PC-3 (cell line): ENCODE measurements around the gene ALDH3B2. TPM values are rescaled to one million over a fixed set of nuclear protein-coding genes. Genes with fewer than 3 reads are reported as not detected.
A peak's percentile ranks its signal among the peaks of the same experiment; 100 is the strongest.

Experiments
- ATAC-seq: fragments of 200-7000 bp; cut with Tn5 transposase; 2 replicates; pipeline ENCODE4 v1.9.1; 2020; ENCODE audit warnings: mild to moderate bottlenecking, moderate library complexity
- BruUV-seq: library from RNA; stranded (reverse); fragments of 400-500 nt; replicated peaks from 2 replicates; lab custom pipeline; 2021; lab: Mats Ljungman, UMichigan
- CTCF ChIA-PET: fragments of 300-600 bp; sonication (Branson Sonifier 250); formaldehyde crosslinking; loops from one replicate; lab custom pipeline; 2022; ENCODE audit warnings: antibody characterized with exemption; lab: Charles Lee
- POLR2A ChIA-PET: fragments of 300-600 bp; sonication (Branson Sonifier 250); formaldehyde crosslinking; loops from one replicate; lab custom pipeline; 2022; ENCODE audit warnings: antibody characterized with exemption; ENCODE audit not compliant: unreplicated experiment; lab: Charles Lee
- DNase-seq: peaks from one replicate; pipeline ENCODE4 v3.0.0-alpha.2; 2015
- H2AFZ ChIP-seq: fragments of 300-600 bp; sonication (generic); 2 replicates; pipeline ENCODE4 v1.6.0; 2016; ENCODE audit warnings: antibody characterized with exemption, low read length
- H3F3A ChIP-seq: fragments of 300-600 bp; sonication (generic); one replicate; pipeline ENCODE4 v1.6.0; 2017; ENCODE audit warnings: antibody characterized with exemption, low read length, control low read depth, mild to moderate bottlenecking; ENCODE audit not compliant: unreplicated experiment
- H3K27ac ChIP-seq: fragments of 300-600 bp; sonication (generic); 2 replicates; pipeline ENCODE4 v1.5.1; 2016; ENCODE audit warnings: mild to moderate bottlenecking, low read length
- H3K27me3 ChIP-seq: fragments of 300-600 bp; sonication (generic); 2 replicates; pipeline ENCODE4 v1.6.1; 2016; ENCODE audit warnings: low read length, mixed read lengths
- H3K36me3 ChIP-seq: fragments of 300-600 bp; sonication (generic); 2 replicates; pipeline ENCODE4 v1.6.1; 2016; ENCODE audit warnings: low read depth, mixed run types, low read length, mixed read lengths
- H3K4me1 ChIP-seq: fragments of 300-600 bp; sonication (generic); 2 replicates; pipeline ENCODE4 v1.5.1; 2016; ENCODE audit warnings: low read length; ENCODE audit not compliant: insufficient read depth
- H3K4me2 ChIP-seq: fragments of 300-600 bp; sonication (generic); 2 replicates; pipeline ENCODE4 v1.6.0; 2016; ENCODE audit warnings: low read length
- H3K4me3 ChIP-seq: fragments of 300-600 bp; sonication (generic); 2 replicates; pipeline ENCODE4 v1.5.1; 2016; ENCODE audit warnings: mild to moderate bottlenecking, low read length, mixed read lengths
- H3K79me2 ChIP-seq: fragments of 300-600 bp; sonication (generic); 2 replicates; pipeline ENCODE4 v1.6.1; 2017; ENCODE audit warnings: low read length, mixed read lengths
- H3K9ac ChIP-seq: fragments of 300-600 bp; sonication (generic); 2 replicates; pipeline ENCODE4 v1.6.0; 2016; ENCODE audit warnings: mild to moderate bottlenecking, low read length
- H3K9me2 ChIP-seq: fragments of 300-600 bp; sonication (generic); replicated peaks from 2 replicates; pipeline ENCODE4 v1.6.1; 2016; ENCODE audit warnings: mixed run types, low read length, mixed read lengths
- H3K9me3 ChIP-seq: fragments of 300-600 bp; sonication (generic); 2 replicates; pipeline ENCODE4 v1.6.1; 2016; ENCODE audit warnings: low read length, mixed read lengths
- H4K20me1 ChIP-seq: fragments of 300-600 bp; sonication (generic); 2 replicates; pipeline ENCODE4 v1.6.1; 2016; ENCODE audit warnings: low read length, mixed read lengths
- EZH2 ChIP-seq: fragments of 300-600 bp; sonication (generic); IDR thresholded peaks from one replicate; pipeline ENCODE4 v1.6.1; 2017; ENCODE audit warnings: antibody characterized with exemption, mild to moderate bottlenecking, low read length; ENCODE audit not compliant: unreplicated experiment
- EZH2phosphoT487 ChIP-seq: fragments of 300-600 bp; sonication (generic); IDR thresholded peaks from 2 replicates; pipeline ENCODE4 v1.6.1; 2018; ENCODE audit warnings: mild to moderate bottlenecking, antibody characterized with exemption, low read length, borderline replicate concordance
- intact Hi-C: fragments of 100-400 bp; cut with micrococcal nuclease; formaldehyde crosslinking; loops from 2 replicates; pipeline ENCODE4 v1.9.0; 2023
- total RNA-seq: library from RNA; depleted of rRNA; stranded (reverse); fragments of >200 nt; gene quantifications from 2 replicates; pipeline ENCODE4 v1.2.3, GENCODE V29; 2014
- TF ChIP-seq, protein P1 (sequence below): fragments of 300-600 bp; sonication (generic); conservative IDR thresholded peaks from 2 replicates; pipeline ENCODE4 v1.5.1; 2017; ENCODE audit warnings: antibody characterized with exemption, low read depth, mild to moderate bottlenecking, low read length

The ALDH3B2 gene
- total RNA-seq, 1 experiment from 2014 or later = not detected

DNA sequence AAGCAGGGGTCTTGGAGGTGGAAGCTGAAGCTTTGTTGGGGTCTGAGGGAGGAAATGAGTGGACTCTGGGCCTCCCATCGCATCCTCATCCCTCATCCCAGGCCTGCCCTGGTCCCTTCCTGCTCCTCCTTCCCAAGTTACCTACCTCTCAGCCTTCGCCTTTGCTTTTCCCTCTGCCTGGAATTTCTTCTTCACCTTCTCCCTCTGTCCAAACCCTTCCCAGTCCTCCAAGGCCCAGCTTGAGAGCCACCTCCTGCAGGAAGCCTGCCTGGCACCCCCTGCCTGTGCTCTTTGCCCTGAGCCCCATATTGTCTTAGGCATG lies 42.6 kb downstream of the ALDH3B2 start:
- no peak overlapping the region for H3K27ac ChIP-seq
- ChIA-PET CTCF (no interaction called here), POLR2A (no interaction called here)
- peaks cover 18% of the 10 kb centered on the region for H3K4me1 ChIP-seq
- no TSS peak for BruUV-seq
- no peaks in the 10 kb centered on the region for H3K9me3 ChIP-seq
- H2AFZ ChIP-seq = no peak overlapping the region
- no peak overlapping the region for H3K4me2 ChIP-seq
- H3K27me3 ChIP-seq = no peaks in the 10 kb centered on the region
- no peak overlapping the region for H3K9ac ChIP-seq
- no peaks in the 10 kb centered on the region for H3K79me2 ChIP-seq
- DNase-seq (no peak), ATAC-seq (no peak)
- no peaks in the 10 kb centered on the region for H3K9me2 ChIP-seq
- no peaks in the 10 kb centered on the region for H3F3A ChIP-seq
- H3K4me3 ChIP-seq = no peak overlapping the region
- no peak for TF ChIP-seq EZH2phosphoT487
- TF ChIP-seq EZH2 = no peak
- TF ChIP-seq, protein P1, sequence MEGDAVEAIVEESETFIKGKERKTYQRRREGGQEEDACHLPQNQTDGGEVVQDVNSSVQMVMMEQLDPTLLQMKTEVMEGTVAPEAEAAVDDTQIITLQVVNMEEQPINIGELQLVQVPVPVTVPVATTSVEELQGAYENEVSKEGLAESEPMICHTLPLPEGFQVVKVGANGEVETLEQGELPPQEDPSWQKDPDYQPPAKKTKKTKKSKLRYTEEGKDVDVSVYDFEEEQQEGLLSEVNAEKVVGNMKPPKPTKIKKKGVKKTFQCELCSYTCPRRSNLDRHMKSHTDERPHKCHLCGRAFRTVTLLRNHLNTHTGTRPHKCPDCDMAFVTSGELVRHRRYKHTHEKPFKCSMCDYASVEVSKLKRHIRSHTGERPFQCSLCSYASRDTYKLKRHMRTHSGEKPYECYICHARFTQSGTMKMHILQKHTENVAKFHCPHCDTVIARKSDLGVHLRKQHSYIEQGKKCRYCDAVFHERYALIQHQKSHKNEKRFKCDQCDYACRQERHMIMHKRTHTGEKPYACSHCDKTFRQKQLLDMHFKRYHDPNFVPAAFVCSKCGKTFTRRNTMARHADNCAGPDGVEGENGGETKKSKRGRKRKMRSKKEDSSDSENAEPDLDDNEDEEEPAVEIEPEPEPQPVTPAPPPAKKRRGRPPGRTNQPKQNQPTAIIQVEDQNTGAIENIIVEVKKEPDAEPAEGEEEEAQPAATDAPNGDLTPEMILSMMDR = no peak
- H4K20me1 ChIP-seq = no peaks in the 10 kb centered on the region
- intact Hi-C loops = no loop called here
- no peaks in the 10 kb centered on the region for H3K36me3 ChIP-seq

- Histone ChIP-seq H3K9me2 (no peaks in the 10 kb centered on the region), H3K27ac (no peak overlapping the region), H3F3A (no peaks in the 10 kb centered on the region), H2AFZ (no peak overlapping the region), H3K9me3 (no peaks in the 10 kb centered on the region), H3K4me3 (no peak overlapping the region), H3K79me2 (no peaks in the 10 kb centered on the region), H3K27me3 (no peaks in the 10 kb centered on the region), H3K4me1 (peaks cover 18% of the 10 kb centered on the region), H3K9ac (no peak overlapping the region), H4K20me1 (no peaks in the 10 kb centered on the region), H3K36me3 (no peaks in the 10 kb centered on the region), H3K4me2 (no peak overlapping the region)
- POLR2A ChIA-PET = no interaction called here
- DNase-seq (no peak), ATAC-seq (no peak)
- no TSS peak for BruUV-seq
- intact Hi-C loops = no loop called here
- CTCF ChIA-PET = no interaction called here
- TF ChIP-seq EZH2 (no peak), EZH2phosphoT487 (no peak)
- TF ChIP-seq, protein P1 = no peak
Measured at GRCh38 chr11:67631411-67631810, 43.0 kb downstream of the ALDH3B2 start.

DNA sequence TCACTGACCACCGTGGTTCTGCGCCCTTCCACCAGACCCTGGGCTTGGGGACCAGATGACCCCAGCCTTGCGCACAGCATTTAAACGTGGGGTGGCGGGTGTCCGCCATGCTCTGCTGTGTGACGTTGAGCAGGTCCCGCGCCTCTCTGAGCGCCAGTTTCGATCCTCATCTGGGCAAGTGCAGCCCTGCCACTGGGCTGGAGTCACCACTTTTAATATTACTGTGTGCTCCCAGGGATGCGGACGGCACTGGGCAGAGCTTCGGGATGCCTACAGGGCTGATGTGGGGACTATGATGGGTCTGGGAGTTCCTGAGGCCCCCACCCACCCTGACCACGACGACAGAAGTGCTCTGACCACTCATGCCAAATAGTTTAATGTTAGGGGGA lies 43.5 kb downstream of the ALDH3B2 start:
- H2AFZ ChIP-seq = peak overlapping the region; percentile 93

More for the DNA sequence above, 43.5 kb downstream of the ALDH3B2 start:
- POLR2A ChIA-PET = no interaction called here
- no peaks in the 10 kb centered on the region for H3F3A ChIP-seq
- H3K27ac ChIP-seq = no peak overlapping the region
- H3K36me3 ChIP-seq = no peaks in the 10 kb centered on the region
- no TSS peak for BruUV-seq
- no peak for TF ChIP-seq EZH2
- CTCF ChIA-PET = interaction anchor here (1.6 to 2.9 kb wide), 3 partner anchors 10 to 28 kb away, joined by 4 to 32 read pairs (median 7); no protein-coding TSS in a partner anchor
- DNase-seq (no peak), ATAC-seq (no peak)
- peak overlapping the region; percentile 76 for H3K9ac ChIP-seq
- H4K20me1 ChIP-seq = no peaks in the 10 kb centered on the region
- H3K4me2 ChIP-seq = peak overlapping the region; percentile 98
- H3K4me3 ChIP-seq = peak overlapping the region; percentile 92
- H3K9me3 ChIP-seq = no peaks in the 10 kb centered on the region
- intact Hi-C loops = loop anchor here (1.0 kb wide), 1 partner anchor 28 kb away; no protein-coding TSS in a partner anchor
- no peaks in the 10 kb centered on the region for H3K79me2 ChIP-seq
- H3K27me3 ChIP-seq = no peaks in the 10 kb centered on the region
- H3K9me2 ChIP-seq = no peaks in the 10 kb centered on the region
- H3K4me1 ChIP-seq = peaks cover 18% of the 10 kb centered on the region
